Testis (tissue), 2 donors: Measurements from ENCODE around the gene SHFL.

Experiments used
- CTCF ChIP-seq, 3 experiments: fragments of 450-650 bp in 2 of 3; fragments of 200-600 bp in 1 of 3; sonication (generic) in 1 of 3; IDR thresholded peaks; one replicate each; pipeline ENCODE4 v1.5.1; 2016 to 2019; ENCODE audit warnings: antibody characterized with exemption in 3 of 3, mild to moderate bottlenecking in 2 of 3, moderate library complexity in 1 of 3
- POLR2A ChIP-seq: fragments of 450-650 bp; IDR thresholded peaks from one replicate; pipeline ENCODE4 v1.6.1; 2017; ENCODE audit warnings: antibody characterized with exemption, mild to moderate bottlenecking, moderate library complexity

DNA sequence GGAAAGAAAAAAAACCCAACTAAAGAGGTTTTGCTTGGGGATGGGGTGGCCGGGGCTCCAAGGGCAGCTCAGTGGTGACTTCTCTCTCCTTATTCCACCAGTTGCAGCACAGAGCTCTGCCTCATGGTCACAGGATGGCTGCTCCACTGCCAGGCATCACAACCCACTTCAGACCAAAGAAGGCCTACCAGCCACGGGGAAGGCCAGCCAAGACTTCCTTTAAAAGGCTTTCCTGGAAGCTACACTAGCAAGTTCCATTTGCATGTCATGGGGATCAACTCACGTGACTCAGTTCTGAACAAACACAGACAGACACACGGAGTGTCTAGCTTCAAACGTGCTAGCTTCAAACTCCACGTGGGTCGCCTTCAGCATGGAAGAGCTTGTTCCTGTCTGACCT lies 46.8 kb downstream of the SHFL start:
- TF ChIP-seq CTCF (IDR thresholded peaks at IDR 0.05), result no peak
- TF ChIP-seq POLR2A, result no peak
